HepG2 (cell line): Measurements from ENCODE around the gene SULT6B1. TPM values are rescaled to one million over a fixed set of nuclear protein-coding genes. Genes with fewer than 3 reads are reported as not detected.
A peak's percentile ranks its signal among the peaks of the same experiment; 100 is the strongest.

ENCODE experiments used
- ASH2L ChIP-seq: fragments of 300-600, 200-600 bp; sonication (generic); IDR thresholded peaks from 2 replicates; pipeline ENCODE4 v1.7.0; 2017; ENCODE audit warnings: low read depth, mild to moderate bottlenecking, moderate library complexity, mixed read lengths, low read length; ENCODE audit not compliant: insufficient read length
- CBFB ChIP-seq: sonication (generic); formaldehyde crosslinking; IDR thresholded peaks from 2 replicates; pipeline ENCODE4 v1.4.0; 2020; ENCODE audit warnings: missing genetic modification reagents
- DMAP1 ChIP-seq: IDR thresholded peaks from 2 replicates; pipeline ENCODE4 v1.6.1; 2016
- HIC2 ChIP-seq: sonication (generic); formaldehyde crosslinking; IDR thresholded peaks from 2 replicates; pipeline ENCODE4 v1.9.0; 2022; ENCODE audit warnings: low read depth, missing genetic modification reagents
- HINFP ChIP-seq: sonication (generic); formaldehyde crosslinking; IDR thresholded peaks from 2 replicates; pipeline ENCODE4 v1.4.0; 2020; ENCODE audit warnings: low read depth, mild to moderate bottlenecking, missing genetic modification reagents
- ISX ChIP-seq: sonication (generic); formaldehyde crosslinking; conservative IDR thresholded peaks from 2 replicates; pipeline ENCODE4 v1.5.0; 2020; ENCODE audit warnings: missing genetic modification reagents
- KIAA2018 ChIP-seq: sonication (generic); formaldehyde crosslinking; IDR thresholded peaks from 2 replicates; pipeline ENCODE4 v1.5.0; 2020; ENCODE audit warnings: mild to moderate bottlenecking, missing genetic modification reagents, borderline replicate concordance
- MAFF ChIP-seq: IDR thresholded peaks from 2 replicates; pipeline ENCODE4 v1.6.1; 2011; ENCODE audit warnings: low read depth, low read length, improper control_type of control experiment
- SKIL ChIP-seq: sonication (generic); formaldehyde crosslinking; IDR thresholded peaks from 2 replicates; pipeline ENCODE4 v1.8.0; 2022; ENCODE audit warnings: missing genetic modification reagents, mild to moderate bottlenecking, moderate library complexity, borderline replicate concordance
- ZBTB1 ChIP-seq: sonication (generic); formaldehyde crosslinking; IDR thresholded peaks from 2 replicates; pipeline ENCODE4 v1.4.0; 2020; ENCODE audit warnings: missing genetic modification reagents, borderline replicate concordance
- ZNF3 ChIP-seq: IDR thresholded peaks from 2 replicates; pipeline ENCODE4 v1.7.0; 2017; ENCODE audit warnings: inconsistent platforms
- ZNF331 ChIP-seq: sonication (generic); formaldehyde crosslinking; IDR thresholded peaks from 2 replicates; pipeline ENCODE4 v1.4.0; 2020; ENCODE audit warnings: missing genetic modification reagents
- ZNF572 ChIP-seq: sonication (generic); formaldehyde crosslinking; IDR thresholded peaks from 2 replicates; pipeline ENCODE4 v1.5.1; 2020; ENCODE audit warnings: mild to moderate bottlenecking, missing genetic modification reagents
- ZNF709 ChIP-seq: sonication (generic); formaldehyde crosslinking; IDR thresholded peaks from 2 replicates; pipeline ENCODE4 v1.5.0; 2020; ENCODE audit warnings: mild to moderate bottlenecking, missing genetic modification reagents
- ZSCAN31 ChIP-seq: sonication (generic); formaldehyde crosslinking; IDR thresholded peaks from 2 replicates; pipeline ENCODE4 v1.5.0; 2020; ENCODE audit warnings: low read depth, mild to moderate bottlenecking, missing genetic modification reagents
- polyA plus RNA-seq, 8 experiments: library from polyadenylated mRNA; depleted of rRNA in 3 of 8; stranded (reverse) in 7 of 8; unstranded in 1 of 8; fragments of >200 nt; fragmentation: Illumina TruSeq in 4 of 8; extraction: Trizol in 4 of 8; gene quantifications; 2 replicates each; pipeline versions ENCODE4 v1.2.1 to v1.2.3, GENCODE V29; 2011 to 2016; ENCODE audit warnings: low read depth in 4 of 8, missing spikeins in 1 of 8, mixed read lengths in 1 of 8; ENCODE audit not compliant: insufficient read depth in 1 of 8
- total RNA-seq, 5 experiments: library from RNA; depleted of rRNA; stranded (reverse); fragments of >200 nt; fragmentation: Illumina TruSeq; extraction: Trizol; gene quantifications; 2 replicates each; pipeline ENCODE4 v1.2.3, GENCODE V29; 2016; ENCODE audit warnings: low read depth in 1 of 5

SULT6B1 gene
- total and polyA plus RNA-seq, 2 of the 13 experiments (the other 11 are each of a cell fraction or from before 2014, with no cell fraction given): not detected

GRCh38 chr2:37156857-37157714, 31.4 kb downstream of the SULT6B1 start, which contains the start of gene EIF2AK2 (continued):
- TF ChIP-seq HIC2 (CRISPR knock-in tag): peak; percentile 90
- peak; percentile 53; the same call in 1 of the 2 replicates for TF ChIP-seq DMAP1 (CRISPR knock-in tag)
- TF ChIP-seq SKIL (CRISPR knock-in tag): no peak
- TF ChIP-seq MAFF: no peak
- peak; percentile 81; the same call in 1 of the 2 replicates for TF ChIP-seq ZNF572 (CRISPR knock-in tag)
- TF ChIP-seq ISX (CRISPR knock-in tag): no peak
- peak; percentile 93 for TF ChIP-seq ASH2L
- TF ChIP-seq HINFP (CRISPR knock-in tag): peak; percentile 38; the same call in 1 of the 2 replicates
- TF ChIP-seq ZSCAN31 (CRISPR knock-in tag): no peak; the same call in 1 of the 2 replicates
- TF ChIP-seq ZNF331: 0 out of 2 replicates have a peak, but pooled peaks have one; percentile 44
- TF ChIP-seq ZBTB1 (CRISPR knock-in tag): no peak
- TF ChIP-seq ZNF3 (CRISPR knock-in tag): no peak
- no peak for TF ChIP-seq KIAA2018 (CRISPR knock-in tag)
- TF ChIP-seq ZNF709 (CRISPR knock-in tag): 0 out of 2 replicates have a peak, but pooled peaks have one; percentile 82
- TF ChIP-seq CBFB (CRISPR knock-in tag): peak; percentile 24; the same call in 1 of the 2 replicates
